HFF-Myc (cell line): ENCODE data around the gene TGFB1I1.

ENCODE experiments used
- DNase-seq: peaks from one replicate; pipeline ENCODE4 v3.0.0-alpha.2; 2011; ENCODE audit warnings: low read depth; ENCODE audit errors: extremely low read depth
- H3K4me3 ChIP-seq: replicated peaks from 2 replicates; pipeline ENCODE4 v1.5.1; 2011; ENCODE audit warnings: low read depth, mild to moderate bottlenecking, control low read depth, low read length
- CTCF ChIP-seq: IDR thresholded peaks from 2 replicates; pipeline ENCODE4 v1.5.1; 2012; ENCODE audit warnings: mild to moderate bottlenecking, low read depth, low read length, control low read depth; ENCODE audit errors: missing control alignments

TGFB1I1 gene

GRCh38 chr16:31453255-31454204 is 18.4 kb upstream of the TGFB1I1 start:
- TF ChIP-seq CTCF: no peak
- DNase-seq: no peak
- no peak overlapping the region for H3K4me3 ChIP-seq

DNA sequence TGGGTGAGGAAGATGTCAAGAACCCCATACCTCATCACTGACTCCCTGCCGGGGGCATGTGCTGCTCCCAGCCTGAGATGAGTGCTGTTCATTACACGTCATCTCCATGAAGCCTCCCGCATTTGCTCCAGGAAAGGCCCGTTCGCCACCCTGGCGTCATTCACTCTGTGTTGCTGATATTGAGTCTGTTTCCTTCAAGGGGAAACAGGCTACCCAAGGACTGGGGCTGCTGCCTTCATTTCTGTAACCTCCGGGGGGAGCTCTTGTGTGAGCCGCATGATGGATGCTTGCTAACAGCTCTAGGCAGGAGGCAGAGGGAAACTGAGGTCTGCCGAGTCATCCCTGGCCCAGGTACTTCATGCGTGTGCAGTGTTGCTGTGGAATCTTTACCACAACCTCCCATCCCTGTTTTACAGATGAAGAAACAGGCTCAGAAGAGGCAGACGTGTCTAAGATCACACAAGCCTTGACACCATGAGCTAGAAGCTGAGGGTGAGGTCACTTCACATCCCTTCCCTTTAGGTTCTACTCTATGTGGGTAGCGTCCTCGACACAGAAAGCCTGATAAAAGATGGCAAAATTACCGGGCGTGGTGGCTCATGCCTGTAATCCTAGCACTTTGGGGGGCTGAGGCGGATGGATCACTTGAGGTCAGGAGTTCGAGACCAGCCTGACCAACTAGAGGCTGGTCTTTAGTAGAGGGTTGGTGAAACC is 16.2 kb upstream of the TGFB1I1 start:
- no peak overlapping the region; the same call in 1 of the 2 replicates for H3K4me3 ChIP-seq
- DNase-seq: no peak
- peak; percentile 46 for TF ChIP-seq CTCF

DNA sequence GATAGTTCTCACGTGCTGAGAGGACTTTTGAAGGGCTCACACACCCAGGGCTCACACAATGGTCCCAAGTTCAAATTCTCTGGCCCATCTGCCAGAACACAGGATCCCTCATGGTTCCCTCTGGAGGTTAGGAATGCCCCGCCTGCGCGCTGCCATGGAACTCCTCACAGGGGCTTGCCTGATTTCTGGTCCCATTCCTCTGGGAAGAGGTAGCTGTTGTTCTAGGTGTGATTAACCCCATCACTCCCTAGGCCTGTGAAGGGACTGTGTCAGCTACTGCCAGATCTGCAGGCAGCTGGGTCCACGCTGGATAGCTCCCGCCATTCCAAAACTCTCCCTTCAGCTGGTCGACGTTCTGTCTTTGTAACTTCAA is 15.0 kb upstream of the TGFB1I1 start:
- peak overlapping the region; percentile 79 for H3K4me3 ChIP-seq
- TF ChIP-seq CTCF: no peak
- no peak for DNase-seq

DNA sequence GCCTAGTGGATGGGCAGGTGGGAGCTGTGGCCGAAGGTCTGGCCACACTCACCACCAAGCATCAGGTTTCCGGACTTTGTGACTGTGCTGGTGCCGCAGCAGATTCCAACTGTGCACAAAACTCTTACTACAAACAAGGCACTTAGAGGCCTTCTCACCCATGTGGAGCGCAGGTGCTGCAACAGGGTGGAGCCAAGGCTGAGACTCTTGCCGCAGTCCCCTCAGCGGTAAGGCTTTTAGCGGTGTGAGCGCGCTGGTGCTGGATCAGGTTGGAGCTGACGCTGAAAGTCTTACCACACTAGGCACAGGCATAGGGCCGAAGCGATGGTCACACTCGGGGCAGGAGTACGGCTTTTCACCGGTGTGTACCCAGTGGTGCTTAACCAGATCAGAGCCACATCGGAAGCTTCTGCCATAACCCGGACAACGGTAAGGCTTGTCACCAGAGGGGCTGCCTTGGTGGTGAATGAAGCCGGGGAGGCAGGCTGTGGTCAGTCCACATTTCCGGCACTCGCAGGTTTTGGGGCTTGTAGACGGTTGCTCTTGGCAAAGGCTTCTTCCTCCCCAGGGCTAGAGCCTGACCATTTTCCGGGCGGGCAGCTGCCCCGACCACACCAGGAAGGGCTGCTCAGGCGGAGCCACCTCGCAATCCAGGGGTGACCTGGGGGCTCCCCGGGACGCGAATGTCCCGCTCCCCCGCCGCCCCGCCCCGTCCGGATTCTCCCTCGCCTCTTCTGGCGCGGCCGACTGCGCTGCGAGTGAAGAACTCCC is 13.7 kb upstream of the TGFB1I1 start:
- DNase-seq: peak; percentile 71
- TF ChIP-seq CTCF: no peak
- peak overlapping the region; percentile 79 for H3K4me3 ChIP-seq

GRCh38 chr16:31458844-31459686 is 12.9 kb upstream of the TGFB1I1 start, which contains the start of gene ARMC5:
Gene ARMC5 (plus strand): TSS chr16:31459501. CDS start chr16:31459525, 24 bp downstream.
- DNase-seq: peak; percentile 97
- H3K4me3 ChIP-seq: peak within 1 kb of the TSS; percentile 79
- peak; percentile 63 for TF ChIP-seq CTCF
